SK-N-SH (cell line): ENCODE results near the gene ZNF438.
"Not testable (repeated sequence)": the region's sequence is repeated elsewhere in the genome, so short reads cannot be mapped to it uniquely, and the experiment has no call there.

Experiments used
- CTCF ChIP-seq: fragments of 200-600 bp; sonication (generic); IDR thresholded peaks from 2 replicates; pipeline ENCODE4 v1.6.1; 2017; ENCODE audit warnings: antibody characterized with exemption, mild to moderate bottlenecking, moderate library complexity
- EP300 ChIP-seq, 2 experiments: IDR thresholded peaks; 2 replicates each; pipeline versions ENCODE4 v1.4.0 to v1.6.1; 2012; ENCODE audit warnings: borderline replicate concordance in 1 of 2, low read depth in 1 of 2, low read length in 1 of 2
- EZH2phosphoT487 ChIP-seq: fragments of 200-600 bp; sonication (generic); IDR thresholded peaks from 2 replicates; pipeline ENCODE4 v1.6.1; 2017; ENCODE audit warnings: low read depth, mixed run types, mild to moderate bottlenecking, antibody characterized with exemption, moderate library complexity, borderline replicate concordance
- MAX ChIP-seq: IDR thresholded peaks from 2 replicates; pipeline ENCODE4 v1.4.0; 2012; ENCODE audit warnings: low read depth
- MXI1 ChIP-seq: IDR thresholded peaks from 2 replicates; pipeline ENCODE4 v1.6.1; 2012; ENCODE audit warnings: mild to moderate bottlenecking, low read depth, low read length, improper control_type of control experiment
- NRF1 ChIP-seq: IDR thresholded peaks from 2 replicates; pipeline ENCODE4 v1.6.1; 2012; ENCODE audit warnings: low read depth, mild to moderate bottlenecking, low read length
- PBX3 ChIP-seq: IDR thresholded peaks from 2 replicates; pipeline ENCODE4; 2012
- POLR2AphosphoS5 ChIP-seq: IDR thresholded peaks from 2 replicates; pipeline ENCODE4 v1.6.1; 2012; ENCODE audit warnings: low read depth, low read length
- REST ChIP-seq: IDR thresholded peaks from 2 replicates; pipeline ENCODE4 v1.6.1; 2012; ENCODE audit warnings: mild to moderate bottlenecking, low read depth, low read length, moderate library complexity
- TAF1 ChIP-seq: IDR thresholded peaks from 2 replicates; pipeline ENCODE4 v1.6.1; 2012; ENCODE audit warnings: low read depth, mild to moderate bottlenecking, low read length, moderate library complexity, borderline replicate concordance

- TF ChIP-seq MXI1; CTCF; EP300 (IDR thresholded peaks at IDR 0.05; ENCODE audit: borderline replicate concordance in 1 of 2, low read depth in 1 of 2, low read length in 1 of 2); EZH2phosphoT487; TAF1; REST; MAX; NRF1; POLR2AphosphoS5; PBX3: not testable (repeated sequence)
Observed at GRCh38 chr10:31056678-31057077, 25.0 kb upstream of the ZNF438 start.
